A204.1 (cell line): ENCODE data around the gene CD300LG.
A peak's percentile ranks its signal among the peaks of the same experiment; 100 is the strongest.
"Not testable (repeated sequence)": the region's sequence is repeated elsewhere in the genome, so short reads cannot be mapped to it uniquely, and the experiment has no call there.

Experiments
- FAIRE-seq: peaks from 2 replicates; lab custom pipeline; 2012; peaks lifted over from hg19 to GRCh38; lab: Jason Lieb, UNC

Gene CD300LG

DNA sequence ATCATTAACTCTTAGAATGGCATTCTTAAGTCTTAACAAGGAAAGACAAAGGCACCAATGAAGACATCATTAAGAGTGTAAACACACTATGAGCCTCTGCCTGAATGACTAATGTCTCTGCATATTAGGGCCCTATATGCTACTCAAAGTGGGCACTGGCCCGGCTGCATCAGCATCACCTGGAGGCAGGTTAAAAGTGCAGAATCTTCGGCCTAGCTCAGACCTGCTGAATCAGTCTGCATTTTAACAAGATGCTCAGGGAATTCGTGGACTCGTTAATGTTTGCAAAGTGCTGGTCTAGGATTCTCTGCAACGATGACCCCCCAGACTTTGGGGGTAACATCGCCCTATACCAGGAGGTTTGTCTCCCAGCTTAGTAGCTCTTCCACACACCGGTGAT is 20.8 kb upstream of the CD300LG start:
- FAIRE-seq, result no peak

DNA sequence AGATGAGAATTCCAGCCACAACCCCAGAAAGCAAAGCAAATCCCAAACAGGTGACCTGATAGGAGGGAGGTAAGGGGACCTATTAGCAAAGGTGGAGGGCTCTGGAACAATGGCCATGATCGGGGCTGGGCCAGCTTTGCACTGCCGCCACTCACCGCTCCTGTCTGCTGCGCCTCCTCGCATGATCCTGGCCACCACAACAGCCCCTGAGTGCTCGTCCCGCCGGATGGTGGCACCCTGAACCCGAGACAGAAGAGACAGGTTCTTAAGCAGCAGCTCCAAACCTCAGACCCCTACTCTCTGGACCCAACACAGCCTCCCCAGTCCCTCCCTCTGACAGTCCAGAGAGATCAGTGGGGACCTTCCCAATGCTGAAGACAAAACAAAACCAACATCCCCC is 19.4 kb upstream of the CD300LG start:
- no peak for FAIRE-seq

DNA sequence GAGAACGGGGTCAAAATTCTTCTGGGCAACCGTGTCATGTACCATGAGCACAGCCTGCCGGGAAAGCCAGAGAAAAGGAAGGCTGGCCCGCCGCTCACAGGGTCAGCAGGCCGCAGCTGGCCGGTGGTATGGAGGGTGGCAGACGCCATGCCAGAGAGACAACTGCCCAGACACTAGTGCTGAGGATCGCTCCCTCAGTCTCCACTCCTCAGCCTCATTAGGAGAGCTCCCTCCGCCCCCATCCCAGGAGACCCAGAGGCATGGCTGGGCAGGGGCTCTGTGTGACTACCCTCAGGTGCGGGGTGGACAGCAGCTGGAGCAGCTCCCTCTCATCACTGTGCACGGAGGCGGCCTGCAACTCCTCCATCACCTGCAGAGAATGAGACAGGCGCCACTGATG is 17.2 kb upstream of the CD300LG start:
- FAIRE-seq, result no peak

DNA sequence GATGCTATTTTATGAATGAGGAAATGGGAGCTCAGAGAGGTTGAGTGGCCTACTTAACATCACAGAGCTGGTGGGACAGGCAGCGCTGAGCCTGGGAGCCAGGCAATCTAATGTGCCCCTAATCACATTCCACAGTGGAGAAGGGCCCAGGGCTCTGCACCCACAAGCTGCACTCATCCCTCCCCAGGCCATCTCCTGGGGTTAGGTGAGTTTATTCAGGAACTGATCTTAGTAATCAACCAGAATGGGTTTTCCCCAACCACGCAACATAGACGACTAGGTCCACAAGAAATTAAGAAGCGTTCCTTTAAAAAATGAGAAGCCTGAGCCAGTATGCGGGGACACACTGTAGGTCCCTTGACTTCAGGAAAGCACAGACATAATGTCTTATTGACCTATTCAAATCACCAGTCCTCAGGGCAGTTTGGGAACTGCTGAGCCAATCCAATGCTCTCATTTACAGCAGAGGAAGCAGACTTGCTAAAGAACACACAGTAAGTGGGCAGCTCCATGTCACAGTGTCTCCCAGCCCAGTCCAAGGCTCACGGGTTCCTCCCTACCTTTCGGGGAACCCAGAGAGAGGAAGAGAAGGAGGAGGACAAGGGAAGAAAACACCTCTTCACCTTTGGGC is 16.4 kb upstream of the CD300LG start:
- no peak for FAIRE-seq

DNA sequence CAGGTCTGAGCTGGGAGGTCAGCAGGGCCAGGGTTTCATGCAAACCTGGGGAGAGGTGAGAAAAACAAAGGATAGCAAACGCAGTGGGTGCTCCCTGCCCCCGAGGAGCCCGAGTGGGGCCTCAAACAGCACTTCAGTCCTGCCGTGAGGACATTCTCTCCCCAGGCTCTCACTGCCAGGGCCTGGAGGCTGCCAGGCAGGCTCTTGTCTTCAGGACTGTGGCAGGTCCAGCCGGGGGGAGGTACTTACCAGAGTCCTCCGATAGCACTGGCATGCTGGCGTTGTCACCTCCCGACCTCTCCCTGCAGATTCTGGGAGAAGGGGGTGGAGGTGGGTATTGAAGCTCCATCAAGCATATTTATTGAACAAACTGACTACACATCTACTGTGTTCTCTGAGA is 15.3 kb upstream of the CD300LG start:
- FAIRE-seq, result no peak

DNA sequence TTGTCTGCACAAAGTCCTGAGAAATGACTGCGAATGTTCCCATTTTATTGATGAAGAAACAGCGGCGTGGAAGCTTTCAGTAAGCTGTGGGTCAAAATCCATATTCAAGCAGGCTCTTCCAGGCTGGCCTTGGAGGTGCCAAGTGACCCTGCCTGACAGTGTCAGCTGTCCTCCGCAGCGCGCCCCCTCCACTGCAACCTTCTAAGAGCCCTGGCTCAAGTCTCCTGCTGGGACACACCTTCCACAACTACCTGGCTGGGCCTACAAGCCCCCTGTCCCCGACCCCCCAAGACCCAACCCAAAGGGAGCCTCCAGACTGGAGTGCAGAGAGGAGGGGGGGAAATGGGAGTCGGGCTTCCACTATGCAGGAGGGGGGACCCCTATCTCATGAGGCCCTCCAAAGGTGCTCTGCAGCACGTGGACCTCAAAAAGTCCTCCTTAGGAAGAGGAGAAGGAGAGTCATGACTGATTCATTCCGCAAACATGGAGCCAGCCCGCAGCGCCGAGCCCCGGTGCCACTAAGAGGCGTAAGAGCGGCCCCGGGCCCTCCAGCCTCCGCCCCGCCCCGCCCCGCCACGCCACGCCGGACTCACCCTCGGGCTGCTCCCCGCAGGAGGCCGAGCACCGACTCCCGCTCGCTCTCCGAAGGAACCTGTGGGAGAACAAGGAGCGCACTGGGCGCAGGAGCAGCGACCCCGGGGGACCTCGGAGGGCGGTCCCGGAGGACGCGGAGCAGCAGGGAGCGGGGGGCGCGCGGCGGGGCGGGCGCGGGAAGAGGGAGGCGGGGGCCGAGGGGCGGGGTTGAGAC is 14.6 kb upstream of the CD300LG start:
- no peak for FAIRE-seq

DNA sequence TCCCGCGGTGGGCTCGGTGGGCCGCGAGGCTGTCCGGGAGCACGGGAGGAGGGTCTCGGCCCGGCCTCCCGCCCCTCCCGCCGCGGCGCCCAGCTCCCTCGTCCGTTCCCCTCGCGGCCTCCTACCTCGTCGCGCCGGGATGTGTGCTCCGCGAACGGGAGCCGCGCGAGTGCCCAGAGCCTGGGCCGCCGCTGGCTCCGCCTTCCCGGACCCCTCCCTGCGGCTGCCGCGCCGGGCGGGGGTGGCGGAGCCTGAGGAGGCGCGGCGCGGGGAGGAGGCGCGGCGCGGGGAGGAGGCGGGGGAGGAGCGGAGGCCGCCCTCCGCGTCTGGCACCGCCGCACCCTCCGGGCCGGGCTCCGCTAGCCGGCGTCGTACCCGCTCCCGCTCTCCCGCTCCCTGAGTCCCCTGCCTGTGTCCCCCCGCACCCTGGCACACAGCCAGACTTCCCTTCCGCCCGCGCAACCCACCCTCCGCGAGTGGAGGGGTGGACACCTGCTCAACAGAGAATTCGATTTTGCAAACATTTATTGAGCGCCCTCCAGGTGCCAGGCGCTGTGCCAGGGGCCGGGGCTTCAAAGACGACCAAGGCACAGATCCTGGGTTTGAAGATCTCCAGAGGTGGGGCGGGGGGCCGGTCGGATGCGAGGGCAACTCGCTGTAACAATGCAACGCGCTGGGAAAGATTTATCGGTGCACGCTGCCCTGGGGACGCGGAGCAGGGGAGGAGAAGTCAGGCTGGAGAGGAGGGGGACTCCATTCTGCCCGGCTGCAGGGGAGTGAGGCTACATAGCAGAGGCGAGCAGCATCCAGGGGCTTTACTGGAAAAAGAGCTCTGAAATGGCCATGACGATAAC is 13.8 kb upstream of the CD300LG start, which contains the start of gene MPP3:
MPP3 (minus strand) TSS at position 171 of the 854 bp plus-strand sequence. CDS start 1,240 bp downstream, outside the sequence.
- no peak for FAIRE-seq

DNA sequence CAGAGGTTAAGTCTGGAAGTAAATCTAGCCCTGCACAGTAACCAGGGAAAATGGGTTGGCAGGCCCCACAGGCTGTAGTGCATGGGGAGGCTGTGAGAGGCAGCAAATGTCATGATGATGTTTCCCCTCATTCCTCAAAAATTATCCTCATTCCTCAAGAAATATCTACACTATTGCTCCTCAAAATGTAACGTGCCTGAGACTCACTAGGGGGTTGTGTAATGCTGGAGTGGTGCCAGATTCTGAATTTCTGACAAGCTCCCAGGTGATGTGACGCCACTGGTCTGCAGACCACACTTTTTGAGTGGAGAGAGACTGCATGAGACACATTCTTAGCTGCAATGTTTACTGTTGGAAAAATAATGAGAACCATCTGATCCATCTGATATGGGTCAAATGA is 12.9 kb upstream of the CD300LG start:
- no peak for FAIRE-seq

DNA sequence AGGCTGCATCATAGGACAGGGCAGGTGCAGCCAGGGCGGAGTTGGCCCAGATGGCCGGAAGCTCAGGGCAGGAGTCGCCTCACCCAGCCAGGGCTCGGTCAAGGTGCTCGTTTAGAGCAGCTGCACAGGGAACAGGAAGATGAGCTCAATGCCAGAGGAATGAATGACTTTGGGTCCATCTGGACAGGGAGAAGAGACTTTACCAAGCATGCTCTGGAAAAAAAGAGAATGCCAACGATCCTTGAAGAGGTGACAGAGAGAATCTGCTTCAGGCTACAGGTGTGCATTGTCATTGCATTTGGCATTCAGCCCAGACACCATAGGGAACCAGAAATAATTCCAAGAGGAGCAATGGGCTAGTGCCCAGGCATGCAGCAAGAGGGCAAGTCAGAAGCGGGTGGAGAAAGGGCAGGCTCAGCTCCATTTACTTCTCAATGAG is 7.3 kb upstream of the CD300LG start:
- FAIRE-seq, result no peak

DNA sequence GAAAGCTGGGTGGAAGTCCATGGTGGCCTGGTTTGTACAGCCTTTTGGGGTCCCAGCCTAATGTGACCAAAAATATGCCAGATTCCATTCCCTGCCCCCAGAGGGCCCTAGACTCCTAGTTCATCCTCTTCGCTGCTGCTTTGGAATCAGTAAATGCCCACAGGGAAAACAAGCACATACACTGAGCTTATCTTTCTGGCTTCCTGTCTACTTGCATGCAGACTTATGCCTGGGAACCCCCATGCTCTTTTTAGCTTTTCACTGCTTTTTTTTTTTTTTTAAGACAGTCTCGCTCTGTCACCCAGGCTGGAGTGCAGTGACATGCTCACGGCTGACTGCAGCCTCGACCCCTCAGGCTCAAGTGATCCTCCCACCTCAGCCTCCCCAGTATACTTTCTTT is 6.2 kb upstream of the CD300LG start:
- FAIRE-seq, result no peak

DNA sequence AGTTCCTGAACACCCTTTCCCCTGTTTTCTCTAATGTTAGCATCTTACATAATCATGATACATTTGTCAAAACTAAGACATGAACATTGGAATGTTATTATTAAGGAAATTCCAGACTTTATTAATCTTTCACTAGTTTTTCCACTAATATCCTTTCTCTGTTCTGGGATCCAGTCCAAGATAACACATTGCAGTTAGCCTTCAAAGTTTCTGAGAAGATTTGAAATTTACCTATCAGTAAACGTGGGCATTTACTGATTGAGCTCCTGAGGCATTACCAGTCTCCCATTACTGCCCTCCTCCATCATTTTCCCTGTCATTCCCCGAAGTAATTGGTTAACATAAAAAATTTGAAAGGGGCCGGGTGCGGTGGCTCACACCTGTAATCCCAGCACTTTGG is 5.7 kb upstream of the CD300LG start:
- FAIRE-seq, result no peak

DNA sequence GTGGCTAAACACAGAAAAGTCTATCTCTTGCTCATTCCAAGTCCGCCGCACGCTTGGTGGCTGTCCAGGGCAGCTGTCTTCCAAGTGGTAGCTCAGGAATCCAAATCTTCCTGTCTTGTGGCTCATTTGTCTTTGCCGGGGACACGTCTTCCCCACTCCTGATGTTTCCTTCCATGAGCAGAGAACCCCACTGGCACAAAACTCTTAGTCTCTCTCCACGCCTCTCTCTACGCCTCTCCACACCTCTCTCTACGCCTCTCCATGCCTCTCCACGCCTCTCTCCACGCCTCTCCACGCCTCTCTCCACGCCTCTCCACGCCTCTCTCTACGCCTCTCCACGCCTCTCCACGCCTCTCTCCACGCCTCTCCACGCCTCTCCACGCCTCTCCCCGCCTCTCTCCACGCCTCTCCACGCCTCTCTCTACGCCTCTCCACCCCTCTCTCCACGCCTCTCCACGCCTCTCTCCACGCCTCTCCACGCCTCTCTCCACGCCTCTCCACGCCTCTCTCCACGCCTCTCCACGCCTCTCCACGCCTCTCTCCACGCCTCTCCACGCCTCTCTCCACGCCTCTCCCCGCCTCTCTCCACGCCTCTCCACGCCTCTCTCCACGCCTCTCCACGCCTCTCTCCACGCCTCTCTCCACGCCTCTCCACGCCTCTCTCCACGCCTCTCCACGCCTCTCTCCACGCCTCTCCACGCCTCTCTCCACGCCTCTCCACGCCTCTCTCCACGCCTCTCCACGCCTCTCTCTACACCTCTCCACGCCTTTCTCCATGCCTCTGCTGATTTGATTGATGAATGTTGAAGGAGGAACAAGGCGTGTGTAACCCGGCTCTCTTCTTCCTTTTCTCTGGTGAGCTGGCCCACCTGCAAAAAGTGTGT is 4.6 kb upstream of the CD300LG start:
- FAIRE-seq, result not testable (repeated sequence)

DNA sequence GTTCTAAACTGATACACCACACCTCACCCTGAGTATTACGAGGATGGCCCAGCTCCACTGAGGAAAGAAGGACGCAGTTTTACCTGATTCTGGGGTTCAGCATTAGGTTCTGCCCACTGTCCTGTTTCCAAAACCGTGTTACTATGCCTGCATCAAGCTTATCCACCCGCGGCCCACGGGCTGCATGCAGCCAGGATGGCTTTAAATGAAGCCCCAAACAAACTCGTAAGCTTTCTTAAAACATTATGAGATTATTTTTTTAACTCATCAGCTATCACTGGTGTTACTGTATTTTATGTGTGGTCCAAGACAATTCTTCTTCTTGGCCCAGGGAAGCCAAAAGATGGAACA is 4.0 kb upstream of the CD300LG start:
- no peak for FAIRE-seq

DNA sequence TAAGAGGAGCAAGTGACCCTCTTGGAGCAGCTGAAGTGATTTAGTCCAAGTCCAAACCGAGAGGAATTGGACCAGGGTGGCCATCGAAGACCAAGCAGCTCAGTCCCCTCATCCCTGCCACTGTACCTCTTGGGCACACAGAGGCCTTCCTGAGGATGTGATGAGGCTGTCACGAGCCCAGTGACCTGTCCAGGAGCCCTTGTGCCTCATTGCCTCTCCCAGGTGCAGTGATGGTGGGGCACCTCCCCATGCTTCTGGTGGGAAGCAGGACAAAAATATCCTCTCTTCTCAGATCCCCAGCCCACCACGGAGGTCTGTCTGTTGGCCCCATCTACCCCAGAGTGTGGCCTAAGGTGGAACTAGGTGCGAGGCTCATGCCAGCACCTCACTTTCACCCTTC is 2.7 kb upstream of the CD300LG start:
- FAIRE-seq, result no peak

DNA sequence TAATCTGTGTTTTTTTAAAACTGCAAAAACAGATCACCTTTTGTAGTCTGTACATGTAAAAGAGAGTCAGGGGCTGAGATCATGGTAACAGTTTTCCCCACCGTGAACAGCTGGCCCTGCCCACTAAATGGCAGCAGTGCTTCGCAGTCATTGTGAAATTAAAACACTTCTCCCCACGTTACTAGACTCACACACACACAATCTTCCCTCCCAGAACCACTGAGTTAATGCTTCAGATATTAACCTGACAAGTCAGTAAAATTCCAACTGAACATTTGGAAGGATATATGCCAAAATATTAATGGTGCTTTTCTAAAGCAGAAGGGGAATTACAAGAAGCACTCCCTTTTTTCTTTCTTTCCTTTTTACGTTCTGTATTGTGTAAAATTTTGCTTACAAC is 1.2 kb upstream of the CD300LG start:
- no peak for FAIRE-seq

DNA sequence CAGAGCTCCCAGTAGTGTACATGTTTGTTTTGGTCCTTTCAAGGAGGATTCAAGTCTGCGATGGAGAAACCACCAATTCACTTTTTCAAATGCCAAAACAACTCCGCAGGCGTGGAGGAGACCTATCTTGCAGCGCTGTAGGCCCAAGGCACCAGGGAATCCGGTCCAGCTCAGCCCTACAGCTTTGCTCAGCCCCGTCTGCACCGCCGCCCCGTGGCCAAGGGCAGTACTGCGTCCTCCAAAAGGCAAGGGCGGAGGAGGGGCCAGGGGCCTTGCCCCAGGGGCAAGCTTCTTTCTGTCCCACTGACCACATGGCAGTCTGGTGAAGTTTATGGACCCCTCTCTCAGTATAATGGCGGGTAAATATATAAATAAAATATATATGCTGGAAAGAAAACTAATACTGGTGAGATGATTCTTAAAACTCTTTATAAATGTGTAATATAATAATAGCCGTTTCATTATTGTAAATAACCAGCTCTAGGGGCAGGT is 709 bp upstream of the CD300LG start:
- FAIRE-seq, result peak; percentile 6

DNA sequence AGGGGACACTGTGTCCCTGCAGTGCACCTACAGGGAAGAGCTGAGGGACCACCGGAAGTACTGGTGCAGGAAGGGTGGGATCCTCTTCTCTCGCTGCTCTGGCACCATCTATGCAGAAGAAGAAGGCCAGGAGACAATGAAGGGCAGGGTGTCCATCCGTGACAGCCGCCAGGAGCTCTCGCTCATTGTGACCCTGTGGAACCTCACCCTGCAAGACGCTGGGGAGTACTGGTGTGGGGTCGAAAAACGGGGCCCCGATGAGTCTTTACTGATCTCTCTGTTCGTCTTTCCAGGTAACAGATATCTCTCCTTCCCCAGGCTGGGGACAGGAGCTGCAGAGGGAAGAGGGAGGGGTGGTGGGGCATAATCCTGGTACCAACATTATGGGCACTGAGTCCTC is 1.6 kb downstream of the CD300LG start:
- FAIRE-seq, result no peak

DNA sequence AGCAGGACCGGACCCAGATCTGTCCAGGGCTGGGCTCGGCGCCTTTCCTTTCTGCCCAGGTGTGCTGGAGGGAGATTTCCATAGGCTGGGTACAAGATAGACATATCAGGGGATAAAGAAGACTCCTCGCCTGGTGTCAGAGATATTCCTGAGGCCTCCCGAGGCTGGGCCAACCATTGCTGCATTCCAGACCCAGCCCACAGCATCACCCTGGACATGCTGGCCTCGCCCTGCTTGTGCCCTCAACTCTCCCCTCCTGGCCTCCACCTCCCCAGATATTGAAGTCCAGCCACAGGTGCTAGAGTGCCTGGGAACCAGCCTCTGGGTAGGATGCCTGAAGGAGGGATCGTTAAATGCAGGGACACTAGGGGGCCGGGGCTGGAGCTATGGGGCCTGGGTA is 2.1 kb downstream of the CD300LG start:
- no peak for FAIRE-seq

DNA sequence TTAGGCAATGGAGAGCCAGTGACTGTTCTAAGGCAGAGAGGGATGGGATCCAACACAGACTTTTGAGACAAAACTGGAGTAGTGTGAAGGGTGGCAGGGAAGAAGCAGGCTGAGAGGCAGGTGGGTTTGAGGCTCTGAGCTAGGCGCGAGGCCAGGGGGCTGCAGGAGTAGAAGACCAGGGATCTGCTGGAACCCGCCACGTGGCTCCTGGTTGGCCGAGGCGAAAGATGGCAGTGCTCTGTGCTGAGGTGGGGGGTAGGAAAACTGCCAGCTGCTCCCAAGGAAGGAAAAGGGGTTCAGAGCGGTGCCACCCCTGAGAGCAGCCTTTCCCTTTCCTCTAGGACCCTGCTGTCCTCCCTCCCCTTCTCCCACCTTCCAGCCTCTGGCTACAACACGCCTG is 5.6 kb downstream of the CD300LG start:
- no peak for FAIRE-seq

DNA sequence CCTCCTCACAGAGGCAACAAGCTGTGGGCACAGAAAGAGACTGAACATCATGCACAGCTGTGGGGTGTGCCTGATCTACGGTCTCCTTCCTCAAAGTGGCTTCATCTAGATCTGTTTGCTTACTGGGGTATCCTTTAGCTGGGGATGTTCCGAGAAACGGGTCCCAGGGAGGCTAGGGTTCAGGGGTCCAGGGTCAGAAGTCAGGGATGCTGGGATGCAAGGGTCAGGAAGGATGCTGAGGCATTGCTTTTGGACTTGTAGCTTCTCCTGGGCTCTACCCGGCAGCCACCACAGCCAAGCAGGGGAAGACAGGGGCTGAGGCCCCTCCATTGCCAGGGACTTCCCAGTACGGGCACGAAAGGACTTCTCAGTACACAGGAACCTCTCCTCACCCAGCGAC is 6.6 kb downstream of the CD300LG start:
- no peak for FAIRE-seq

DNA sequence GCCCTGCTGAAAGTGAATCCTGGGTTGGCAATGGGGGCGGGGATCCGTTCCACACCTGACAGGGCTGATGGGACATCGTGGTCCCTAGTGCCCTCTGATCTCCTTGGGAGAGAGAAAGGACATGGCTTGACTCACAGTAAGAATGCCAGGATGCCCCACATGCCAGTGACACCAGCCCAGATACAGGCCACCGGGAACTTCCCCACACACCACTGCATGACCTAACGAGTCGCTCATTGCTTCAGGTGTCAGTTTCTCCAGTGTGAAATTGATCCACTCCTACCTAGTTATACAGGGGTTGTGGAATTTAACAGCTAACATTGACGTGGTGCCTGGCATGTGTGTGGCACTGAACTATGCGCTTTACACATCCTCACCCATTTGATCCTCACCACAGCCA is 7.5 kb downstream of the CD300LG start:
- FAIRE-seq, result no peak

DNA sequence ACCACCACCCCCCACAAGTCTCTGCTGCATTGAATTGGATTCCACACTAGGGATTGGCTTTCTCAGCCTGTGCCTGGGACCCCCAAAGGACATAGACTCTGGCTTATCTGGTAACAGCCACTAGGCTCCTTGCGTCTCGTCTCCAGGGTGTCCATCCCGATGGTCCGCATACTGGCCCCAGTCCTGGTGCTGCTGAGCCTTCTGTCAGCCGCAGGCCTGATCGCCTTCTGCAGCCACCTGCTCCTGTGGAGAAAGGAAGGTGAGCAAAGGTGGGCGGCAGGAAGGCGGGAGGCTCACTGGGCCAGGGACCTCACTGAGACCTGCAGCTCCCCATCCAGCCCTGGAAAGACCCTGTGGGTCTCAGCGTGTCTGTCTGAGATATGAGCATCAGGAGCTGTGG is 8.1 kb downstream of the CD300LG start:
- FAIRE-seq, result no peak
